HG03469 (cell line): ENCODE data around the gene NEXMIF.
A peak's percentile ranks its signal among the peaks of the same experiment; 100 is the strongest.
"Not testable (repeated sequence)": the region's sequence is repeated elsewhere in the genome, so short reads cannot be mapped to it uniquely, and the experiment has no call there.

ENCODE experiments used
- ATAC-seq: cut with Tn5 transposase; IDR thresholded peaks from one replicate; pipeline ENCODE4 v1.9.1; 2021; ENCODE audit warnings: mild to moderate bottlenecking, moderate library complexity, moderate number of reproducible peaks; ENCODE audit not compliant: unreplicated experiment

NEXMIF gene

GRCh38 chrX:74797338-74797887, 127.8 kb downstream of the NEXMIF start:
- ATAC-seq = no peak

GRCh38 chrX:74788545-74789086, 136.6 kb downstream of the NEXMIF start:
- no peak for ATAC-seq

DNA sequence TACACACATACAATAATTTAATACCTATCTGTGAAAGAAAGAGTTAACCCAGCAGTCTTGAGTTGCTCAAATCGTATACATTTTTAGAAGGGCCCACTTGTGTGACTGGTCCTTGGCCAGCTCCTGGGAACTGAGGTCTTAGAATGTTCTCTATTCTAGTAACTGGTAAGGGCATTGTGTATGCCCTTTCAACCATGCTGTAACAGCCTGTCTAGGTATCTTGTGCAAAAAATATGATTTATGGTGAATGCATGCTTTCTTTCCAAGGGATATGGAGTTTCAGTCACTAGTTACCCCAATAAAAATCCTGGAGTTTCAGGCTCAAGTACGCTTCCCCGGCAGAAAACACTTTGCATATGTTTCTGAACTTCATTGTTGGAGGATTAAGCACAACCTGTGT, 140.6 kb downstream of the NEXMIF start:
- no peak for ATAC-seq

- ATAC-seq = peak; percentile 73
Measured at GRCh38 chrX:74781507-74782034, 143.7 kb downstream of the NEXMIF start.

DNA sequence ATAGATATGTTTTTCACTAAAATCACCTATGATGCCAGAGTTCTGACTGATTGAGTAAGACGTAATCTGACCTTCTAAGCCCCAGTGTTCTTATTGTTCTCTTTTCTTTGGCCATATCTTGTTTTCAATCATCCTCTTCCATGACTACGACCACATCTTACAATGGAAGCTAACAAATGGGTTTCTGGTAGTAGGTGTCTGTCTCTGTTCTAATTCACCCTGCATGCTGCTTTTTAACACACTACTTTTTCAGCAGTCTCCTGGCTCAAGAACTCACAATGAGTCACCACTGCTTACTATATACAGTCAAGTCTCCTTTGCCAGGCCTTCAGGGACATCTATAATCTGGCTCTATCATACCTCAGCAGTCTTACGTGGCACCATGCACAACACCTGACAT, 146.1 kb downstream of the NEXMIF start:
- ATAC-seq = no peak

- ATAC-seq = no peak
Measured at GRCh38 chrX:74774988-74775387, 150.3 kb downstream of the NEXMIF start.

- ATAC-seq = no peak
Measured at GRCh38 chrX:74736450-74736849, 188.8 kb downstream of the NEXMIF start.

DNA sequence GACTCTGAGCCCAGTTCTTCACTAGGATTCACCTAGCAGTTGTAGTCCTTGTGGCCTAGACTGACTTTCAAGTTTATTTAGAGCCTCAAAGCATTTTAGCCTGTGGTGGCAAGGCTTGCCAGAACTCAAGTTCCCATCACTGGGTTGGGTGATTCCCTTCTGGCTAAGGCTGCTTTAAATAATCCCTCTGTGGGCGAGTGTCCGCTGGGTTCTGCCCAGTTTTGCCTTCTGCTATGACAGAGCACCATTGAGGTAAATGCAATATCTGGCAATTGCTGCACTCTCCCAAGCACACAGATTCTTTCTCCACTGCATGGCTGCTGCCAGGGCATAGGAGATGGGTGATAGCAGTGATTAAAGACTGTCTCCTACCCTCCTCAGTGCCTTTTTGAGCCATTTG, 220.0 kb downstream of the NEXMIF start:
- no peak for ATAC-seq

GRCh38 chrX:74701343-74701742, 223.9 kb downstream of the NEXMIF start:
- ATAC-seq = not testable (repeated sequence)

GRCh38 chrX:74684466-74684865, 240.8 kb downstream of the NEXMIF start:
- ATAC-seq = no peak
